Thoracic aorta (tissue), 2 donors: Measurements from ENCODE around the gene SPATA25. TPM values are rescaled to one million over a fixed set of nuclear protein-coding genes. Genes with fewer than 3 reads are reported as not detected.

Source experiments
- ATAC-seq: fragments of 150-250 bp; one replicate; pipeline ENCODE4 v1.8.0; 2017; ENCODE audit warnings: low read depth; ENCODE audit not compliant: insufficient number of reproducible peaks, low FRiP score
- DNase-seq: peaks from one replicate; pipeline ENCODE4 v3.0.0-alpha.2; 2020; ENCODE audit warnings: low spot score
- H3K27ac ChIP-seq, 2 donors: fragments of 200-600 bp; sonication (generic); 1 replicate in 1 of 2; 2 replicates in 1 of 2; pipeline ENCODE4 v1.5.1; 2016; ENCODE audit warnings: mild to moderate bottlenecking in 2 of 2, moderate library complexity in 2 of 2
- H3K27me3 ChIP-seq: fragments of 200-600 bp; sonication (generic); replicated peaks from 2 replicates; pipeline ENCODE4 v1.6.0; 2016; ENCODE audit warnings: mild to moderate bottlenecking; ENCODE audit not compliant: insufficient read depth
- H3K36me3 ChIP-seq: fragments of 200-600 bp; sonication (generic); one replicate; pipeline ENCODE4 v1.5.1; 2016
- H3K4me1 ChIP-seq, 2 donors: fragments of 200-600 bp; sonication (generic); 1 replicate in 1 of 2; 2 replicates in 1 of 2; pipeline versions ENCODE4 v1.5.1 to v1.6.0; 2016; ENCODE audit warnings: low read depth in 2 of 2, mild to moderate bottlenecking in 1 of 2; ENCODE audit not compliant: control insufficient read depth in 1 of 2
- H3K4me3 ChIP-seq: fragments of 200-600 bp; sonication (generic); 2 replicates; pipeline ENCODE4 v1.5.1; 2016; ENCODE audit warnings: mild to moderate bottlenecking
- H3K9me3 ChIP-seq: fragments of 200-600 bp; sonication (generic); 2 replicates; pipeline ENCODE4 v1.5.1; 2016
- CTCF ChIP-seq: fragments of 200-600 bp; sonication (generic); IDR thresholded peaks from one replicate; pipeline ENCODE4 v1.5.1; 2019; ENCODE audit warnings: antibody characterized with exemption
- total RNA-seq, 2 donors: library from RNA; depleted of rRNA; stranded (reverse); fragments of >200 nt; gene quantifications; one replicate each; pipeline versions ENCODE4 v1.1.0 to v1.2.3, GENCODE V29; 2016

The SPATA25 gene
- total RNA-seq, 2 donors from 2014 or later, result 16.6 to 16.7 TPM

GRCh38 chr20:45843506-45843905 lies 43.9 kb downstream of the SPATA25 start:
- no peak for TF ChIP-seq CTCF
- Histone ChIP-seq H3K27me3 (no peaks in the 10 kb centered on the region), H3K4me1 (peaks cover 0 to 21% of the 10 kb centered on the region in 2 donors), H3K4me3 (no peak overlapping the region), H3K36me3 (peaks cover 45% of the 10 kb centered on the region), H3K27ac (no peak overlapping the region), H3K9me3 (no peaks in the 10 kb centered on the region)
- DNase-seq (no peak), ATAC-seq (no peak)

GRCh38 chr20:45842169-45842812 lies 45.1 kb downstream of the SPATA25 start:
- H3K27ac ChIP-seq, result peak overlapping the region in 1 of 2 donors; percentile 6
- no peak for TF ChIP-seq CTCF
- H3K4me1 ChIP-seq, result peaks cover under 1 to 29% of the 10 kb centered on the region in 2 donors
- H3K4me3 ChIP-seq, result no peak overlapping the region
- H3K36me3 ChIP-seq, result peaks cover 40% of the 10 kb centered on the region
- ATAC-seq, result no peak
- no peak for DNase-seq
- no peaks in the 10 kb centered on the region for H3K9me3 ChIP-seq
- no peaks in the 10 kb centered on the region for H3K27me3 ChIP-seq

GRCh38 chr20:45841407-45842129 lies 45.9 kb downstream of the SPATA25 start:
- Histone ChIP-seq H3K4me1 (peaks cover 8 to 36% of the 10 kb centered on the region in 2 donors), H3K4me3 (no peak overlapping the region), H3K27ac (peak overlapping the region; percentile 34 to 55), H3K36me3 (peaks cover 42% of the 10 kb centered on the region), H3K9me3 (no peaks in the 10 kb centered on the region), H3K27me3 (no peaks in the 10 kb centered on the region)
- ATAC-seq (no peak), DNase-seq (no peak)
- no peak for TF ChIP-seq CTCF

GRCh38 chr20:45840700-45841198 lies 46.7 kb downstream of the SPATA25 start:
- DNase-seq (no peak), ATAC-seq (no peak)
- no peak for TF ChIP-seq CTCF
- H3K27me3 ChIP-seq, result no peaks in the 10 kb centered on the region
- H3K27ac ChIP-seq, result peak overlapping the region; percentile 34 to 55
- H3K4me1 ChIP-seq, result peaks cover 10 to 42% of the 10 kb centered on the region in 2 donors
- no peak overlapping the region for H3K4me3 ChIP-seq
- no peaks in the 10 kb centered on the region for H3K9me3 ChIP-seq
- peaks cover 39% of the 10 kb centered on the region for H3K36me3 ChIP-seq

- Histone ChIP-seq H3K36me3 (peaks cover 22% of the 10 kb centered on the region), H3K27me3 (no peaks in the 10 kb centered on the region), H3K4me1 (peaks cover 18 to 53% of the 10 kb centered on the region in 2 donors), H3K27ac (peak overlapping the region; percentile 56 to 98), H3K4me3 (peak overlapping the region; percentile 95), H3K9me3 (no peaks in the 10 kb centered on the region)
- DNase-seq (no peak), ATAC-seq (no peak)
- no peak for TF ChIP-seq CTCF
These were observed 50.6 kb downstream of the SPATA25 start for GRCh38 chr20:45836841-45837240.
